ENCODE results near the gene NTMT1. TPM values are rescaled to one million over a fixed set of nuclear protein-coding genes. Genes with fewer than 3 reads are reported as not detected.

NTMT1 gene
- total and polyA plus RNA-seq, 9 donors = 11.7 to 33.1 (median 25.3) TPM

DNA sequence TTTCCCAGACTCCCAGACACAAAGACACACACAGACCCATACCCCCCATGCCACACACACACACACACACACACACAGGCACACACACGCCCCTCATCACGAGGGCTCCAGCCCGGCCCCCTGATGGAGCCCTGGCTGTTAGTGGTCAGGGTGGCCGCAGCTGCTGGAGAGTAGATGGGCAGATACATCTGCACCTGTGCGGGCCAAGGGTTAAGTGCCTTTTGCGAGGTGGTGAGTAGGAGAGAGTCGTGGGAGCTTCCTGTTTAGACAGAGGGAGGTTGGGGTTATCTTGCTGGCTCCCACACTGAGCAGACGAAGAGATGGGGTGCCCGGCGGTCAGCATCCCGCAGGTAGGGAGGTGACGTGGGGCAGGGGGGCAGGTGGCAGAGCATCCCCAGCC, 47.6 kb downstream of the NTMT1 start:
- intact Hi-C loops (cut with DNase I) = no loop called here
- H3K36me3 ChIP-seq = no peaks in the 10 kb centered on the region
- no peaks in the 10 kb centered on the region for H3K9me3 ChIP-seq
- TF ChIP-seq, protein P1, sequence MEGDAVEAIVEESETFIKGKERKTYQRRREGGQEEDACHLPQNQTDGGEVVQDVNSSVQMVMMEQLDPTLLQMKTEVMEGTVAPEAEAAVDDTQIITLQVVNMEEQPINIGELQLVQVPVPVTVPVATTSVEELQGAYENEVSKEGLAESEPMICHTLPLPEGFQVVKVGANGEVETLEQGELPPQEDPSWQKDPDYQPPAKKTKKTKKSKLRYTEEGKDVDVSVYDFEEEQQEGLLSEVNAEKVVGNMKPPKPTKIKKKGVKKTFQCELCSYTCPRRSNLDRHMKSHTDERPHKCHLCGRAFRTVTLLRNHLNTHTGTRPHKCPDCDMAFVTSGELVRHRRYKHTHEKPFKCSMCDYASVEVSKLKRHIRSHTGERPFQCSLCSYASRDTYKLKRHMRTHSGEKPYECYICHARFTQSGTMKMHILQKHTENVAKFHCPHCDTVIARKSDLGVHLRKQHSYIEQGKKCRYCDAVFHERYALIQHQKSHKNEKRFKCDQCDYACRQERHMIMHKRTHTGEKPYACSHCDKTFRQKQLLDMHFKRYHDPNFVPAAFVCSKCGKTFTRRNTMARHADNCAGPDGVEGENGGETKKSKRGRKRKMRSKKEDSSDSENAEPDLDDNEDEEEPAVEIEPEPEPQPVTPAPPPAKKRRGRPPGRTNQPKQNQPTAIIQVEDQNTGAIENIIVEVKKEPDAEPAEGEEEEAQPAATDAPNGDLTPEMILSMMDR (IDR thresholded peaks at IDR 0.05) = no peak
- TF ChIP-seq POLR2A (IDR thresholded peaks at IDR 0.05) (no peak), EP300 (IDR thresholded peaks at IDR 0.05) (no peak)
- no peaks in the 10 kb centered on the region for H3K4me1 ChIP-seq (ENCODE audit: insufficient read depth)
- no peak for DNase-seq
- no peak overlapping the region for H3K4me3 ChIP-seq
- no peaks in the 10 kb centered on the region for H3K27me3 ChIP-seq
- no peak overlapping the region for H3K27ac ChIP-seq
- 34 to 52% (median 49%) methylated on average over 12 of the region's 12 CpGs for WGBS, 3 donors

DNA sequence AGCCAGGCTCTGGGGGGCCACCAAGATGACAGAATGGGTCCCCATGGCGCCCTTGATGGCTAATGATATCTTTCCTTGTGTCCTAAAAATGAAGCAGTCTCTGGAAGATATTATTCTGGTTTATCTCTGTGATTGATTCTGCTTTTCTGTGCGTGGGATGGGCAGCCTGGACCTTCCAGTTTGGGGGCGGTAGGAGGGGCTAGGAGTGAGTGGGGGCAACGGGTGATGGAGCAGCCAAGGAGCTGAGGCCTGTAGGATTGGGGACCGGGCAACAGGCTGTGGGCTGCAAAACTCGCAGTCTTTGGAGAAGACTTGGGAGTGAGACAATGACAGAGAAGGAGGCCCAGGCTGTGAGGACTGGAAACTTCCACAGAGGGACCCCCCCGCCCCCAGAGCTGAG, 48.3 kb downstream of the NTMT1 start:
- Histone ChIP-seq H3K9me3 (no peaks in the 10 kb centered on the region), H3K27me3 (no peaks in the 10 kb centered on the region), H3K27ac (no peak overlapping the region), H3K4me1 (ENCODE audit: insufficient read depth) (no peaks in the 10 kb centered on the region), H3K36me3 (no peaks in the 10 kb centered on the region), H3K4me3 (no peak overlapping the region)
- intact Hi-C loops (cut with DNase I) = no loop called here
- DNase-seq = no peak
- WGBS, 3 donors = 63 to 77% (median 75%) methylated on average over 7 of the region's 7 CpGs
- TF ChIP-seq EP300 (IDR thresholded peaks at IDR 0.05) (no peak), POLR2A (IDR thresholded peaks at IDR 0.05) (no peak)

DNA sequence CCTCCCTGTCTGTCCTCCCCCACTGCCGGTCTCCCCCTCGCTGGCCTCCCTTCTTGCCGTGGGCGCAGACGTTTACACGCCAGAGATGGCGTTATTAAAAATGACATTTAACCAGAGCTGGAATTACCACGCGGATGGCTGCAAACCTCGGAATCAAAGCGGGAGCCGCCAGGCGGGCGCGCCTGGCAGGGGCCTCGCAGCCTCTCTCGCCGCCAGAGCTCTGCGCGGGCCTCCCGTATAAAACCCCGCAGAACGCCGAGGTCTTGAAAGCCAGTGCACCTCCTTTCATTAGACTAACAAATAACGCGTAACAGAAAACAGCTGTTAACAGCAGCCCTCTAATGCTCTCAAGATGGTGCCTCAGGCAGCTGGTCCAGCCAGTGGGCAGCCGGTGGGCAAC, 49.7 kb downstream of the NTMT1 start:
- Histone ChIP-seq H3K36me3 (no peaks in the 10 kb centered on the region), H3K4me1 (ENCODE audit: insufficient read depth) (no peaks in the 10 kb centered on the region), H3K4me3 (no peak overlapping the region), H3K27me3 (no peaks in the 10 kb centered on the region), H3K9me3 (no peaks in the 10 kb centered on the region), H3K27ac (no peak overlapping the region)
- intact Hi-C loops (cut with DNase I) = no loop called here
- TF ChIP-seq POLR2A (IDR thresholded peaks at IDR 0.05) (no peak), EP300 (IDR thresholded peaks at IDR 0.05) (no peak)
- TF ChIP-seq, protein P1 (IDR thresholded peaks at IDR 0.05) = no peak
- WGBS, 3 donors = 14 to 18% (median 16%) methylated on average over 17 to 27 of the region's 27 CpGs
- no peak for DNase-seq

DNA sequence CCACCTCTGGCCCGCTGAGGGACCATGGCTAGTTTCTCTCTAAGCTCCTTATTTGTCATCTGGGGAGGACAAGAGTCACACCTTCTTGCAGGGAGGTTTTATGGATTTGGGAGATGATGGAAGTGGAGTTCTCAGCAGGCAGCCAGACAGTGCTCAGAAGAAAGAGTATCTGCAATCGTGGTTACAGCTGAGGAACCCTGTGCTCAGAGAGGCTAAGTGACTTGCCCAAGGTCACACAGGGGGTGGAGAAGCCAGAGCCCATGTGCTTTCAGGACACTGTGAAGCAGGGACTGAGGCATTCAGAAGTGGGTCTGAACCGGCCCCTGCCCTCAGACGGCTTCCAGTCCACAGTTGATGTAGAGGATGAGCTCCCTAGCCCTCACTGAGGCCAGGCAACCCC, 50.3 kb downstream of the NTMT1 start:
- no peak for DNase-seq
- TF ChIP-seq POLR2A (IDR thresholded peaks at IDR 0.05) = no peak
- TF ChIP-seq, protein P1 (IDR thresholded peaks at IDR 0.05) = no peak
- TF ChIP-seq EP300 (IDR thresholded peaks at IDR 0.05) = no peak
- WGBS, 3 donors = 75 to 83% (median 79%) methylated on average over 4 of the region's 4 CpGs
- intact Hi-C loops (cut with DNase I) = no loop called here
- H3K27me3 ChIP-seq = no peaks in the 10 kb centered on the region
- no peak overlapping the region for H3K27ac ChIP-seq
- no peaks in the 10 kb centered on the region for H3K4me1 ChIP-seq (ENCODE audit: insufficient read depth)
- no peaks in the 10 kb centered on the region for H3K9me3 ChIP-seq
- no peak overlapping the region for H3K4me3 ChIP-seq
- H3K36me3 ChIP-seq = no peaks in the 10 kb centered on the region

DNA sequence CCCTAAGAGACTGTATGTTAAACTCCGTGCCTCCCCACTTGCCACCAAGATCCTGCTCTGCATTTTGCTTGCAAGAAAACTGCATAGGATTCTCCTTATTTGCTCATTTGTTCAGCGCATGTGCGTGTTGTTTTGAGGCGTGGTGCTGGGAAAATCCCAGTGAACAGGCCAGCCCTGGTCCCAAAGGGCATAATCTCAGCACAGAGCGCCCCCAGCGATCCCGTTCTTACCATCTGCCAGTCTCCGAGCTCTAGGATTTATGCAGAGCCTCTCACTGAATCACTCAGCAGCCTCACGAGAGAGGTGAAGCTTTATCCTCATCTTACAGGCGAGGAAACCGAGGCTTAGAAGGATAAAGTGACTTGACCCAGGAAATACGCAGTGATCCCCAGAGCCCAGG, 51.0 kb downstream of the NTMT1 start:
- 85 to 95% (median 89%) methylated on average over 12 of the region's 12 CpGs for WGBS, 3 donors
- DNase-seq = no peak
- H3K4me3 ChIP-seq = no peak overlapping the region
- H3K9me3 ChIP-seq = no peaks in the 10 kb centered on the region
- TF ChIP-seq, protein P1 (IDR thresholded peaks at IDR 0.05) = no peak
- TF ChIP-seq EP300 (IDR thresholded peaks at IDR 0.05) (no peak), POLR2A (IDR thresholded peaks at IDR 0.05) (no peak)
- no peaks in the 10 kb centered on the region for H3K36me3 ChIP-seq
- no peaks in the 10 kb centered on the region for H3K4me1 ChIP-seq (ENCODE audit: insufficient read depth)
- intact Hi-C loops (cut with DNase I) = no loop called here
- no peaks in the 10 kb centered on the region for H3K27me3 ChIP-seq
- no peak overlapping the region for H3K27ac ChIP-seq

Data from ovary (tissue), 9 donors.